HG03103 (cell line): ENCODE measurements around the gene PDLIM1.
"Not testable (repeated sequence)": the region's sequence is repeated elsewhere in the genome, so short reads cannot be mapped to it uniquely, and the experiment has no call there.

Experiments used
- ATAC-seq: cut with Tn5 transposase; IDR thresholded peaks from one replicate; pipeline ENCODE4 v1.9.1; 2021; ENCODE audit warnings: low read depth; ENCODE audit not compliant: unreplicated experiment

Gene PDLIM1

GRCh38 chr10:95217476-95217875 is 73.3 kb downstream of the PDLIM1 start:
- no peak for ATAC-seq

DNA sequence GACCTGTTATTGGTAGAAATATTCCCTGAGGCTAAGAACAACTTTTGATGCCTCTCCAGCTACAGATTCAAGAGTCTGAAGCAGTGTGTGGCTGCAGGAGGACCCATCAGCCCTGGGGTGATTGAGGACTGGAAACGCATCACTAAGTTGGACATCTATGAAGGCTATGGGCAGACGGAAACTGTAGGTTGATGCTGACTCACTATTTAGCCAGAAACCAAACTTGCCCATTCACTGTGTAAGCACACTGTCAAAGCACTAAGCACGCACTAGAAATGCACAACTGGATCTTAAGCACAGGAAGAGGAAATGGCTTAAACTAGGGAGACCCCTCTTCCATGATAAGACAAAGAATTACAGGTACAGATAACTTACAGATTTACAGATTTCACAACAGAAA is 76.0 kb downstream of the PDLIM1 start:
- no peak for ATAC-seq

- ATAC-seq, result no peak
Measured at GRCh38 chr10:95214369-95214768, 76.4 kb downstream of the PDLIM1 start.

- ATAC-seq, result no peak
Measured at GRCh38 chr10:95211606-95212279, 79.1 kb downstream of the PDLIM1 start.

GRCh38 chr10:95209509-95210127 is 81.2 kb downstream of the PDLIM1 start:
- ATAC-seq, result no peak

DNA sequence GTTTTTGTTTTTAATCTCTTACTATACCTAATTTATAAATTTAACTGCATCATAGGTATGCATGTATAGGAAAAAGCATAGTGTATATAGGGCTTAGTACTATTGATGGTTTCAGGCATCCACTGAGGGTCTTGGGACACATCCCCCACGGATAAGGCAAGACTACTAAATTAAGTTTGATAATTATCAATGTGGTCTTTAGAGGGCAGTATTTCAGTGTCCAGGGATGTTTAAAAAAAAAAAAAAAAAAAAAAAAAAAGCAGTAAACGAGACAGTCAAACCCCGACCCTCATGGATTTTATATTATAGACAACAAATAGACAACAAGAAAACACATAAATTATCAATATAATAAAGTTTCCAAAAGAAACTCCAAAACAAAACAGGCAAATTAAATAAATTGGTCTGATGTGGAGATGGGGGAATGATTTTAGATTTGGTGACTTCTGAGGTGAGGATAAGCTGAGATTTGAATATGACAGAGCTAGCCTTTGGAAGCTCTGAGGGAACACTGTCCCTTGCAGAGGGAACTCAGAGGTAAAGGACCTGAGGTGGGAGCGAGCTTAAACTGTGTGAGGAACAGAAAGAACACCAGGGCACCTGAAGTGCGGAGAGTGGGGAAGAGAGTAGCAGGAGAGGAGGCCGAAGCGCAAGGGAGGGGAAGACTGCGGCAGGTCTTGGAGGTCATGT is 82.0 kb downstream of the PDLIM1 start:
- no peak for ATAC-seq

GRCh38 chr10:95202865-95203264 is 87.9 kb downstream of the PDLIM1 start:
- ATAC-seq, result not testable (repeated sequence)

- ATAC-seq, result no peak
Measured at GRCh38 chr10:95201736-95202135, 89.1 kb downstream of the PDLIM1 start.

DNA sequence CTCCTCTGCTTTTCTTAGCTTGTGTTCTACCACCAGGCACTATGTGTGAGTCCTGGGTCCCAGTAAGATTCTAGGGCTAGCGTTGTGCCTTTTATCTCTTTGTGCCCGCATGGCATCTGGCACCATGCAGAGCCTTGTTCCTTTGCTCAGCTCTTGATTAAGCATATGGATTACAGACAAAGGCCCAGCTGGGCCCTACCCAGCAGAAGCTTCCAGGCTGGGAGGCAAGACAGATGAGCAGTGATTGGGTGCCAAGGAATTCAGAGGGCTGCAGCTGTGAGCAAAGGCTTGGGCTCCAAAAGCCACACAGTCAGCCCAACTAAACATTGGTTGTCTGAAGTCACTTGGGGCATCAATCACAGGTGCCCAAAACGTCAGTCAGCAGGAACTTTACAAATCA is 94.8 kb downstream of the PDLIM1 start:
- no peak for ATAC-seq

GRCh38 chr10:95193944-95194343 is 96.9 kb downstream of the PDLIM1 start, which contains the start of gene ACSM6:
Gene ACSM6, plus strand, starts transcription at chr10:95194238. Its CDS starts 248 bp downstream, at chr10:95194486.
- no peak for ATAC-seq

GRCh38 chr10:95188593-95188992 is 102.2 kb downstream of the PDLIM1 start:
- no peak for ATAC-seq

DNA sequence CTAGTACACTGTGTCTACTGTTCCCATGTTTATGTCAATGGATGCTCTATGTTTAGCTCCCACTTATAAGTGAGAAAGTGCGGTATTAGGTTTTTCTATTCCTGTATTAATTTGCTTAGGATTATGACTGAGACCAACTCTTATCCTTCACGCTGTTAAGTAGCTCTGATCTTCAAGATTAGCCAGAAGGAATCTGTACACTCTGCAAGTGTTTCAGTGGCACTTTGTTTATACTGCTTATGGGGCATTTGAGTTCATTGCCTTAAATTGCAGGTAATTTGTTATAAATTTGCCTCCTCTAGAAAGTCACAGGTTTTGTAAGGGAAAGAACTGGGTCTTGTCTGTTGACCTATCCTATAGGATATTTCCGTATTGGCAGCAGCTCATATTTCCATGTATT is 103.2 kb downstream of the PDLIM1 start:
- ATAC-seq, result no peak
